ENCODE data around the gene ACSM3.

Gene ACSM3

DNA sequence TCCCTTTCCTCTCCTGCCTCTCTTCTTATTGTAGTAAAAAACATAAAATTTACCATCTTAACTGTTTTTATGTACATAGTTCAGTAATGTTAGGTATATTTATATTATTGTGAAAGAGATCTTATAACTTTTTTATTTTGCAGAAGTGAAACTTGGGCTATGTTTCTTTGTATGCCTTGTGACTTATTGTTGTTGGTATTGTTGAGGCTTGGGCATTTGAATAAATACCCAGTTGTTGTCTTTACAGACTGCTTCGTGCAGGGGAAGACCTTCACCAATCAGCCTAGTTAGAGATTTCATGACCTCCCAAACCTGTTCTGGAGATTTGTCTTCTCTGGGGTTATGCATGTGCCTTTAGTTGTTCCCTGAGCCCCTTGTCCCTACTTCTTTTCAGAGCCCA is 74.4 kb downstream of the ACSM3 start:
- no peak overlapping the region for H3K4me3 ChIP-seq (IDR thresholded peaks at IDR 0.05; ENCODE audit: insufficient read depth, low read depth, low read length)
- no peak overlapping the region for H3K4me2 ChIP-seq
- H2AFZ ChIP-seq (ENCODE audit: low read depth): no peak overlapping the region
- H3K9ac ChIP-seq: no peak overlapping the region
- H3K79me2 ChIP-seq (ENCODE audit: insufficient read depth, low read depth): no peaks in the 10 kb centered on the region
- no peak overlapping the region for H3K27ac ChIP-seq
- no peaks in the 10 kb centered on the region for H3K27me3 ChIP-seq (ENCODE audit: insufficient read depth, low read depth)
- no peaks in the 10 kb centered on the region for H3K36me3 ChIP-seq (ENCODE audit: insufficient read depth)
- TF ChIP-seq CTCF (conservative IDR thresholded peaks at IDR 0.05; ENCODE audit: low read depth, low read length): no peak
- H3K4me1 ChIP-seq (ENCODE audit: low read depth, poor library complexity, severe bottlenecking): peaks cover 14% of the 10 kb centered on the region
- no peaks in the 10 kb centered on the region for H4K20me1 ChIP-seq (ENCODE audit: insufficient read depth)

DNA sequence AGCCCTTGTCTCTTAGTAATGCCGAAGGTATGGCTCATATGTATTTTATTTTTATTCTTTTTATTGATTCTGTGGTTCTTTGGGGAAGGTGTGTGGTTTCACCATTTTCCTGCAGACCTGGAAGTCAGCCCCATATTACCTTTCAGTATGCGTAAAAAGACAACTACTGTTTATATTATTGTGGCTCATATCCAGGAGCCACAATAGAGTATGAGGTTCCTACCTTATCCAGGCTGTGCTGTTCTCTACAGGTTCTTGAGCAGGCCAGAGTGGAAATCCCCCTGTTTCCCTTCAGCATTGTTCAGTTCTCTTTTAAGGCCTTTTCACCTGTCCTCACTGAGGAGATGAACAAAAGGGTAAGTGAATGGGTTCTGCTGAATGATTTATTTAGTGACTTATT is 75.7 kb downstream of the ACSM3 start:
- no peaks in the 10 kb centered on the region for H3K36me3 ChIP-seq (ENCODE audit: insufficient read depth)

GRCh38 chr16:20844054-20844453 is 80.2 kb downstream of the ACSM3 start:
- no peaks in the 10 kb centered on the region for H3K79me2 ChIP-seq (ENCODE audit: insufficient read depth, low read depth)
- H3K4me2 ChIP-seq: peak overlapping the region; percentile 52; the same call in 1 of the 2 replicates
- no peak overlapping the region for H3K4me3 ChIP-seq (IDR thresholded peaks at IDR 0.05; ENCODE audit: insufficient read depth, low read depth, low read length)
- H4K20me1 ChIP-seq (ENCODE audit: insufficient read depth): no peaks in the 10 kb centered on the region
- H3K36me3 ChIP-seq (ENCODE audit: insufficient read depth): no peaks in the 10 kb centered on the region
- TF ChIP-seq CTCF (conservative IDR thresholded peaks at IDR 0.05; ENCODE audit: low read depth, low read length): no peak
- H3K27ac ChIP-seq: no peak overlapping the region
- H3K27me3 ChIP-seq (ENCODE audit: insufficient read depth, low read depth): no peaks in the 10 kb centered on the region
- no peak overlapping the region for H2AFZ ChIP-seq (ENCODE audit: low read depth)
- H3K4me1 ChIP-seq (ENCODE audit: low read depth, poor library complexity, severe bottlenecking): peaks cover 31% of the 10 kb centered on the region
- H3K9ac ChIP-seq: no peak overlapping the region

More for the DNA sequence above, 75.7 kb downstream of the ACSM3 start:
- Histone ChIP-seq H4K20me1 (ENCODE audit: insufficient read depth) (no peaks in the 10 kb centered on the region), H3K4me1 (ENCODE audit: low read depth, poor library complexity, severe bottlenecking) (peaks cover 27% of the 10 kb centered on the region), H2AFZ (ENCODE audit: low read depth) (no peak overlapping the region), H3K9ac (no peak overlapping the region), H3K79me2 (ENCODE audit: insufficient read depth, low read depth) (no peaks in the 10 kb centered on the region), H3K27ac (no peak overlapping the region), H3K27me3 (ENCODE audit: insufficient read depth, low read depth) (no peaks in the 10 kb centered on the region), H3K4me2 (peak overlapping the region; percentile 3; the same call in 1 of the 2 replicates), H3K4me3 (IDR thresholded peaks at IDR 0.05; ENCODE audit: insufficient read depth, low read depth, low read length) (no peak overlapping the region)
- no peak for TF ChIP-seq CTCF (conservative IDR thresholded peaks at IDR 0.05; ENCODE audit: low read depth, low read length)

DNA sequence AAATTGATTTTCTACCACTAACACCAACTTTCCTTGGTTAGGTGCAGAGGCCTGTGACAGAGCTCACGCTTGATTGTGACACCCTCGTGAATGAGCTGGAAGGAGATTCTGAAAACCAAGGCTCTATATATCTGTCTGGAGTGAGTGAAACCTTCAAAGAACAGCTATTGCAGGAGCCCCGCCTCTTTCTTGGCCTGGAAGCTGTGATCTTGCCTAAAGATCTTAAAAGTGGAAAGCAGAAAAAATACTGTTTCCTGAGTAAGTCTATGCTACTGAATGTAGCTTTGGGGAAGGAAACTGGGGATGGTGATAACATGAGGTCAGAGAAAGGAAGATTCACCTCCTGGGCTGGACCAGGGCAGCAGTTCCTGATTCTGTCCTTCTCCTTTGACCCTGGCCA is 80.8 kb downstream of the ACSM3 start:
- Histone ChIP-seq H3K36me3 (ENCODE audit: insufficient read depth) (no peaks in the 10 kb centered on the region), H3K79me2 (ENCODE audit: insufficient read depth, low read depth) (no peaks in the 10 kb centered on the region), H3K4me1 (ENCODE audit: low read depth, poor library complexity, severe bottlenecking) (peaks cover 26% of the 10 kb centered on the region), H2AFZ (ENCODE audit: low read depth) (no peak overlapping the region), H4K20me1 (ENCODE audit: insufficient read depth) (no peaks in the 10 kb centered on the region), H3K9ac (no peak overlapping the region), H3K4me2 (peak overlapping the region; percentile 52; the same call in 1 of the 2 replicates), H3K27ac (no peak overlapping the region), H3K27me3 (ENCODE audit: insufficient read depth, low read depth) (no peaks in the 10 kb centered on the region), H3K4me3 (IDR thresholded peaks at IDR 0.05; ENCODE audit: insufficient read depth, low read depth, low read length) (no peak overlapping the region)
- TF ChIP-seq CTCF (conservative IDR thresholded peaks at IDR 0.05; ENCODE audit: low read depth, low read length): no peak

All from KMS-11 (cell line).